GM06990 (cell line): ENCODE measurements around the gene PDZD2.
"Not testable (repeated sequence)": the region's sequence is repeated elsewhere in the genome, so short reads cannot be mapped to it uniquely, and the experiment has no call there.

Experiments
- DNase-seq: peaks from one replicate; pipeline ENCODE4 v3.0.0-alpha.2; 2011; ENCODE audit not compliant: insufficient read length; ENCODE audit errors: extremely low read depth
- H3K27me3 ChIP-seq: replicated peaks from 2 replicates; pipeline ENCODE4 v1.6.0; 2011; ENCODE audit warnings: low read length; ENCODE audit not compliant: control insufficient read depth, insufficient read depth
- H3K36me3 ChIP-seq: 2 replicates; pipeline ENCODE4 v1.5.1; 2011; ENCODE audit warnings: low read length; ENCODE audit not compliant: control insufficient read depth, insufficient read depth
- H3K4me3 ChIP-seq: replicated peaks from 2 replicates; pipeline ENCODE4 v1.5.1; 2011; ENCODE audit warnings: low read depth, mild to moderate bottlenecking, control low read depth, low read length
- CTCF ChIP-seq: IDR thresholded peaks from 2 replicates; pipeline ENCODE4 v1.5.1; 2011; ENCODE audit warnings: low read length, control low read depth, mild to moderate bottlenecking, inconsistent platforms; ENCODE audit not compliant: insufficient read depth, poor library complexity, severe bottlenecking

PDZD2 gene

GRCh38 chr5:31728039-31728438 lies 89.1 kb downstream of the PDZD2 start:
- no peaks in the 10 kb centered on the region for H3K27me3 ChIP-seq
- DNase-seq: no peak
- TF ChIP-seq CTCF: no peak
- H3K4me3 ChIP-seq: no peak overlapping the region
- H3K36me3 ChIP-seq: no peaks in the 10 kb centered on the region

GRCh38 chr5:31728806-31729205 lies 89.9 kb downstream of the PDZD2 start:
- not testable (repeated sequence) for DNase-seq, H3K27me3 ChIP-seq, H3K4me3 ChIP-seq, H3K36me3 ChIP-seq

- Histone ChIP-seq H3K27me3 (no peaks in the 10 kb centered on the region), H3K36me3 (no peaks in the 10 kb centered on the region), H3K4me3 (no peak overlapping the region)
- no peak for DNase-seq
- no peak for TF ChIP-seq CTCF
These were observed 91.2 kb downstream of the PDZD2 start for GRCh38 chr5:31730139-31730538.

GRCh38 chr5:31731016-31731415 lies 92.1 kb downstream of the PDZD2 start:
- Histone ChIP-seq H3K4me3 (no peak overlapping the region), H3K27me3 (no peaks in the 10 kb centered on the region), H3K36me3 (no peaks in the 10 kb centered on the region)
- TF ChIP-seq CTCF: no peak
- no peak for DNase-seq

- no peak overlapping the region for H3K4me3 ChIP-seq
- no peak for DNase-seq
- H3K36me3 ChIP-seq: no peaks in the 10 kb centered on the region
- no peaks in the 10 kb centered on the region for H3K27me3 ChIP-seq
- TF ChIP-seq CTCF: no peak
These were observed 92.9 kb downstream of the PDZD2 start for GRCh38 chr5:31731710-31732301.

- not testable (repeated sequence) for DNase-seq, H3K36me3 ChIP-seq
These were observed 93.9 kb downstream of the PDZD2 start for GRCh38 chr5:31732821-31733220.

GRCh38 chr5:31733371-31733770 lies 94.4 kb downstream of the PDZD2 start:
- no peak overlapping the region for H3K4me3 ChIP-seq
- H3K27me3 ChIP-seq: no peaks in the 10 kb centered on the region
- H3K36me3 ChIP-seq: no peaks in the 10 kb centered on the region
- TF ChIP-seq CTCF: no peak
- DNase-seq: no peak

More at GRCh38 chr5:31732821-31733220, 93.9 kb downstream of the PDZD2 start:
- not testable (repeated sequence) for H3K27me3 ChIP-seq, H3K4me3 ChIP-seq
